Cardiac muscle cell (in vitro differentiated cells and primary cell): ENCODE data around the gene EID2B. TPM values are rescaled to one million over a fixed set of nuclear protein-coding genes. Genes with fewer than 3 reads are reported as not detected.

ENCODE experiments used
- DNase-seq, 2 donors: peaks; one replicate each; pipeline versions ENCODE4 v3.0.0 to v3.0.0-alpha.2; 2010 to 2017; ENCODE audit warnings: low read depth in 1 of 2, low spot score in 1 of 2
- H3K27ac ChIP-seq: fragments of 200-600 bp; sonication (generic); 2 replicates; pipeline ENCODE4 v1.5.1; 2016
- H3K27me3 ChIP-seq: fragments of 200-600 bp; sonication (generic); 2 replicates; pipeline ENCODE4 v1.6.0; 2016; ENCODE audit warnings: control low read depth
- H3K36me3 ChIP-seq: fragments of 200-600 bp; sonication (generic); 2 replicates; pipeline ENCODE4 v1.5.1; 2016; ENCODE audit warnings: control low read depth
- H3K4me1 ChIP-seq: fragments of 200-600 bp; sonication (generic); 2 replicates; pipeline ENCODE4 v1.8.1; 2017; ENCODE audit warnings: low read depth, mild to moderate bottlenecking, mixed run types
- H3K4me3 ChIP-seq: fragments of 200-600 bp; sonication (generic); 2 replicates; pipeline ENCODE4 v1.5.1; 2016; ENCODE audit warnings: mild to moderate bottlenecking
- H3K9me3 ChIP-seq: fragments of 200-600 bp; sonication (generic); 2 replicates; pipeline ENCODE4 v1.5.1; 2017; ENCODE audit warnings: low read depth, mild to moderate bottlenecking, control low read depth
- polyA plus RNA-seq: library from polyadenylated mRNA; unstranded; fragments of >200 nt; fragmentation: Nextera tagmentation; extraction: Ambion mirVana; gene quantifications from 2 replicates; pipeline ENCODE4 v1.2.1, GENCODE V29; 2016
- total RNA-seq: library from RNA; depleted of rRNA; stranded (reverse); fragments of >200 nt; gene quantifications from 2 replicates; pipeline ENCODE4 v1.2.3, GENCODE V29; 2016
- TF ChIP-seq, protein P1 (sequence below): IDR thresholded peaks from 2 replicates; pipeline ENCODE4 v1.5.1; 2012; ENCODE audit warnings: low read depth, mild to moderate bottlenecking, low read length

The EID2B gene
- total and polyA plus RNA-seq, 2 experiments from 2014 or later: 8.4 to 17.5 TPM

DNA sequence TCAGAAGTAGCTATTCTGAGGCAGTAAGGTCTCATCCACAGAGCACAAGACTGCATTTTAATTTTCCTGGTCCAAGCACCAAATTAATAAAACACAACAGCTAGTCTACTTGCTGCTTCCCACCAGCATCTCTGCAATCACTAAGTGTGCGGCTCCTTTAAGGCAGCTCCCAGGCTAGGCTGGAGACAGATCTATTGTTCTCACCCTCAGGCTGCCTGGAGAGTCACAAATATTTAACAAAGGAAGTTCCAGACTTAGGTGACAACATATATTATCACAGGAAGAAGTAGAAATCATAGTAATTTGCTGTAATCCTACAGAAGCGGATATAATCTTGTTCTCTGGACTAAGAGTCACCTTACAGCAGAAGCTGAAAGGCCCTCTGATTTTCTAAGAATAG is 9.6 kb upstream of the EID2B start:
- Histone ChIP-seq H3K36me3 (no peaks in the 10 kb centered on the region), H3K4me3 (no peak overlapping the region), H3K27me3 (no peaks in the 10 kb centered on the region), H3K9me3 (no peaks in the 10 kb centered on the region), H3K4me1 (peaks cover 8% of the 10 kb centered on the region), H3K27ac (no peak overlapping the region)
- peak in 1 of 2 donors; percentile 15 for DNase-seq
- TF ChIP-seq, protein P1, sequence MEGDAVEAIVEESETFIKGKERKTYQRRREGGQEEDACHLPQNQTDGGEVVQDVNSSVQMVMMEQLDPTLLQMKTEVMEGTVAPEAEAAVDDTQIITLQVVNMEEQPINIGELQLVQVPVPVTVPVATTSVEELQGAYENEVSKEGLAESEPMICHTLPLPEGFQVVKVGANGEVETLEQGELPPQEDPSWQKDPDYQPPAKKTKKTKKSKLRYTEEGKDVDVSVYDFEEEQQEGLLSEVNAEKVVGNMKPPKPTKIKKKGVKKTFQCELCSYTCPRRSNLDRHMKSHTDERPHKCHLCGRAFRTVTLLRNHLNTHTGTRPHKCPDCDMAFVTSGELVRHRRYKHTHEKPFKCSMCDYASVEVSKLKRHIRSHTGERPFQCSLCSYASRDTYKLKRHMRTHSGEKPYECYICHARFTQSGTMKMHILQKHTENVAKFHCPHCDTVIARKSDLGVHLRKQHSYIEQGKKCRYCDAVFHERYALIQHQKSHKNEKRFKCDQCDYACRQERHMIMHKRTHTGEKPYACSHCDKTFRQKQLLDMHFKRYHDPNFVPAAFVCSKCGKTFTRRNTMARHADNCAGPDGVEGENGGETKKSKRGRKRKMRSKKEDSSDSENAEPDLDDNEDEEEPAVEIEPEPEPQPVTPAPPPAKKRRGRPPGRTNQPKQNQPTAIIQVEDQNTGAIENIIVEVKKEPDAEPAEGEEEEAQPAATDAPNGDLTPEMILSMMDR: no peak

DNA sequence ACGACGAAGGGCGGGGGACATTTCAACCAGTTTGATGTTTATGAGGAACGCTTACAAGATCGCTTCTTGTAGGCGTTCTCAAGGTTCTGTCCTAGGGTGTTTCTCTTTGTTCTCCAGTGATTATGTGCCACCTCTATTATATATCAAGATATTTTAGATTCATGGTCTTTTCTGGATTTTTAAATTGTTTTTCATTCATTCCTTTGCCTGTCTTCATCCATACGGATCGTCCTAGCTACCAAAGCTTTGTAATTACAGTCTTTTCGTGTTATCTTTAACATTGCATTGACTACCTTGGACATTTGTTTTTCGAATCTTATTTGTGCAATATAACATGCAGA is 7.7 kb upstream of the EID2B start:
- Histone ChIP-seq H3K27ac (no peak overlapping the region), H3K4me1 (peaks cover 8% of the 10 kb centered on the region), H3K27me3 (no peaks in the 10 kb centered on the region), H3K36me3 (no peaks in the 10 kb centered on the region), H3K4me3 (peak overlapping the region; percentile 90), H3K9me3 (no peaks in the 10 kb centered on the region)
- no peak for DNase-seq
- TF ChIP-seq, protein P1: no peak

- Histone ChIP-seq H3K27me3 (no peaks in the 10 kb centered on the region), H3K4me3 (peak within 1 kb of the TSS; percentile 90), H3K27ac (peak within 1 kb of the TSS; percentile 99), H3K36me3 (no peaks in the 10 kb centered on the region), H3K4me1 (peaks cover 8% of the 10 kb centered on the region), H3K9me3 (no peaks in the 10 kb centered on the region)
- peak; percentile 97 to 98 for DNase-seq
- TF ChIP-seq, protein P1: peak; percentile 77
Measured at GRCh38 chr19:39539518-39540332, 7.1 kb upstream of the EID2B start, which contains the start of gene EID2. Gene EID2 (minus strand): TSS chr19:39540161. CDS start chr19:39540079, 82 bp downstream.

GRCh38 chr19:39539165-39539517 is 6.5 kb upstream of the EID2B start:
- Histone ChIP-seq H3K4me1 (peaks cover 8% of the 10 kb centered on the region), H3K27me3 (no peaks in the 10 kb centered on the region), H3K4me3 (peak overlapping the region; percentile 90), H3K36me3 (no peaks in the 10 kb centered on the region), H3K9me3 (no peaks in the 10 kb centered on the region), H3K27ac (peak overlapping the region; percentile 99)
- TF ChIP-seq, protein P1: no peak
- peak in 1 of 2 donors; percentile 54 for DNase-seq

DNA sequence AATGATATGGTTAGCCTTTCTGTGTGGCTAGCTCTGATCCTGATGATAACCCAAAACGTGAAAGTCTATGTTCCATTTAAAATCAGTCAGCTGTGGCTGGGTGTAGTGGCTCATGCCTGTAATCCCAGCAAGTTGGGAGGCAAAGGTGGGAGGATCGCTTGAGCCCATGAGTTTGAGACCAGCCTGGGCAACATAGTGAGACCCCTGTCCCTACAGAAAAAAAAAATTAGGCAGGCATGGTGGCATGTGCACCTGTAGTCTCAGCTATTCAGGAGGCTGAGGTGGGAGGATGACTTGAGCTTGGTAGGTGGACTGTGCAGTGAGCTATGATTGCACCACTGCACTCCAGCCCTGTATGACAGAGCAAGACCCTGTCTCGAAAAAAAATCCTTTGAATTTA is 1.1 kb upstream of the EID2B start:
- TF ChIP-seq, protein P1: no peak
- H3K4me3 ChIP-seq: no peak overlapping the region
- H3K27ac ChIP-seq: no peak overlapping the region
- peaks cover 7% of the 10 kb centered on the region for H3K4me1 ChIP-seq
- no peaks in the 10 kb centered on the region for H3K36me3 ChIP-seq
- no peaks in the 10 kb centered on the region for H3K27me3 ChIP-seq
- DNase-seq: no peak
- no peaks in the 10 kb centered on the region for H3K9me3 ChIP-seq
